AG09319 (cell line): Measurements from ENCODE around the gene ACVR1B.

ENCODE experiments used
- DNase-seq: peaks from one replicate; pipeline ENCODE4 v3.0.0-alpha.2; 2010; ENCODE audit warnings: low read depth; ENCODE audit errors: extremely low read depth
- TF ChIP-seq, protein P1 (sequence below): IDR thresholded peaks from 2 replicates; pipeline ENCODE4 v1.5.1; 2011; ENCODE audit warnings: low read depth, mild to moderate bottlenecking, inconsistent platforms, low read length, moderate library complexity

Gene ACVR1B

DNA sequence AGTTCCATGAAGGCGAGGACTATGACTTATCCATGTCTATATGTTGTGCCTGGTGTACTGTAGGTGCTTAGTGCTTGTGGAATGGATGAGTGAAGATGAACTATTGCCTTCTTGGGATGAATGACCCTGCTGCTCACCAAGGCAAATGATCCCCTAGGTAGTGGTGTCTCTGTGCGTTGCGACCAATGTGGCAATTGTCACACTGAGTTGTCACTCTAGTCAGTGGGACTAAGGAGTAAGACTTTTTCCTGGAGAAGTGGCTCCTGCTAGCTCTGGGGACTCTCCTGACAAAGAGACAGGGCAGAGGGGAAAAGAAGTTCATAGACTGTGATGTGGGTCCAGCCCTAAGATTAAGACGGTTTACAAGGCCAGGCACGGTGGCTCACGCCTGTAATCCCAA, 3.4 kb upstream of the ACVR1B start:
- TF ChIP-seq, protein P1, sequence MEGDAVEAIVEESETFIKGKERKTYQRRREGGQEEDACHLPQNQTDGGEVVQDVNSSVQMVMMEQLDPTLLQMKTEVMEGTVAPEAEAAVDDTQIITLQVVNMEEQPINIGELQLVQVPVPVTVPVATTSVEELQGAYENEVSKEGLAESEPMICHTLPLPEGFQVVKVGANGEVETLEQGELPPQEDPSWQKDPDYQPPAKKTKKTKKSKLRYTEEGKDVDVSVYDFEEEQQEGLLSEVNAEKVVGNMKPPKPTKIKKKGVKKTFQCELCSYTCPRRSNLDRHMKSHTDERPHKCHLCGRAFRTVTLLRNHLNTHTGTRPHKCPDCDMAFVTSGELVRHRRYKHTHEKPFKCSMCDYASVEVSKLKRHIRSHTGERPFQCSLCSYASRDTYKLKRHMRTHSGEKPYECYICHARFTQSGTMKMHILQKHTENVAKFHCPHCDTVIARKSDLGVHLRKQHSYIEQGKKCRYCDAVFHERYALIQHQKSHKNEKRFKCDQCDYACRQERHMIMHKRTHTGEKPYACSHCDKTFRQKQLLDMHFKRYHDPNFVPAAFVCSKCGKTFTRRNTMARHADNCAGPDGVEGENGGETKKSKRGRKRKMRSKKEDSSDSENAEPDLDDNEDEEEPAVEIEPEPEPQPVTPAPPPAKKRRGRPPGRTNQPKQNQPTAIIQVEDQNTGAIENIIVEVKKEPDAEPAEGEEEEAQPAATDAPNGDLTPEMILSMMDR: no peak
- no peak for DNase-seq

- TF ChIP-seq, protein P1: no peak
These were observed 2.0 kb upstream of the ACVR1B start for GRCh38 chr12:51949342-51950030.

GRCh38 chr12:51950682-51951198, 759 bp upstream of the ACVR1B start:
- TF ChIP-seq, protein P1: no peak
- no peak for DNase-seq

More at GRCh38 chr12:51949342-51950030, 2.0 kb upstream of the ACVR1B start:
- peak; percentile 56 for DNase-seq

DNA sequence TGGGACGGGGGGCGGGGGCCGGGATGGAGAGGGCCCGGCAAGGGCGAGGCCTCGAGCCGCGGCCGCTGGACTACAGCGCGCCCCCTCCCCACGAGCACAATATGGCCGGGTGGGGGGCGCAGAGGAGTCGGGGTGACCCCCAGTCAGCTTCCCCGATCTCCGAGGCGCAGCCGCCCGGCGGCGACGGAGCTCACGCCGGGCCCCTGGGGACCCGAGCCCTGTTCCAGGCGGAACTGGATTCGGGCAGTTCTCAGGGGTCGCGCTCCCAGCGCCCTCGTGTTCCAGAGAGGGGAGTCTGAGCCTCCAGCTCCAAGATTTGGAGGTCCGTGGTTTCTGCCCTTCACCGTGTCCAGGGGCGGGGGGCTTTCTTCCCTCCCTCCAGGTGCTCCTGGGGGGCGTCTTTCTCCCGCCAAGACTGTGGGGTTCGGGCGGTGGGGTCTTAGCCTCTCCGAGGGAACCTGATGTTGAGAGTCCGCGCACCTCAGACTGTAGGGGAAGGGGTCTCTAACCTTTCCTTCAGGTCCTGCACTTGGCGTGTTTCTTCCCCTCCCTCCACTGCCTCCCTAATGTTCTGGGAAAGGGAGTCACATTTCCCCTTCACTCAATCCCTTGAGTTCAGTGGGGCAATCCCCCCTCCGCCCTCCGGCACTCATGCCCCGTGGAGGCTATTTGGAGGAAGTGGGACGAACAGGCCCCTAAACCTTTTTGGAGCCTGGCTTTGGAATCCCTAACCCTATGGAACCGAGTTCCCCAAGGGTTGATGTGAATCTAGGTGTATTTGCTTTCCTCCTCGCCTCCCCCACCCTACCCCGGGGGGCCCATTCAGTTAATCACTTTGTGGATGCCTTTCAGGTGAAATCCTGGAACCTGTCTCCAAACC, 584 bp downstream of the ACVR1B start:
- no peak for DNase-seq

DNA sequence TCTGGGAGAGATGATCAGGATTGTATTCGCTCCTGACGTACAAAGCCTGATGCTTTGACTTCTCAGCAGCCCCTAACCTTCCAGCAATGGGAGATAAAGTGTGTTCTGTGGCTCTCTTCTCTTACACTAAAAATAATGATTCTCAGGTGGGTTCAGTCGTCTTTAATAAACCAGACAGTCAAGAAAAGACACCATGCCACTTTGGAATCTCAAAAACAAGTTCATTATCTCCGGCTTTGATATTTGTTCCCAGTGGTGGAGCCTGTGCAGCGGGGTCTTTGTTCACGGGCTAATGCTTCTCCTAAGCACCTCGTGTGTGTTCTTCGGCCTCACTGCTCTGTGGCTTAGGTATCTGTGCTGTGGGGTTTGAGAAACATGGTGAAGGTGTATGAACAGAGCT, 1.6 kb downstream of the ACVR1B start:
- TF ChIP-seq, protein P1: no peak
- no peak for DNase-seq

More for the DNA sequence above, 584 bp downstream of the ACVR1B start:
- TF ChIP-seq, protein P1: no peak

GRCh38 chr12:51953864-51954263, 2.4 kb downstream of the ACVR1B start:
- TF ChIP-seq, protein P1: no peak
- no peak for DNase-seq
